NCI-H146 (cell line): ENCODE data around the gene L1TD1.
"Not testable (repeated sequence)": the region's sequence is repeated elsewhere in the genome, so short reads cannot be mapped to it uniquely, and the experiment has no call there.

Source experiments
- DNase-seq: peaks from one replicate; lab custom pipeline; 2025; lab: John Stamatoyannopoulos, UW

Gene L1TD1

DNA sequence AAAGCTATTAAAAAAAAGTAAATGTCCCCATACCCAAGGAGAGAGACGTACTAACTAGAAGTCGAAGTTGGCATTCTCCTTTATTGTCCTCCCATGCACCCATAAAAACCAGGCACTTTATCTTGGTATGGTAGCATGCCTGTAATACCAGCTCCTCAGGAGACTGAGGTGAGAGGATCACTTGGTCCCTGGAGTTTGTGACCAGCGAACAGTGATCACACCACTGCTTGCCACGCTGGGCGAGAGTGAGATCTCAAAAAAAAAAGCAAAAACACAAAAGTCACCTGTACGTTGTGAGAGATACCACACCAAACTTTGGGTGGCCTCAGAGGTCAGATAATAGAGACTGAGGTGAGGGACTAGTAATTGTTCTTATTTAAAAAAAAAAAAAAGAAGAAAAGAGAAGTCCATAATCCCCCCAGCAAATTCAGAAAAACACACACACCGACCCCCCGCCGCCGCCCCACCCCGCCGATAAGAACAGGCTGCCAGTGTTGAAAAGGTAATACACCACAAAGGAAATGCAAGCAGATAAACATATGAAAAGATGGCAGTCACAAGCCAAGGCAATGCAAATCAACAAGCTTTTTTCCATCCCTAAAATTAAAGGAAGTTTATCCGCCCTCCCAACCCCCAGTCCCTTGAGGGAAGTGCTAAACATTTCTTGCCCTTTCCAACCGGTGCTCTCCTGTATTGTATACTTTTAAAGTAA lies 3.6 kb downstream of the L1TD1 start:
- no peak for DNase-seq

- no peak for DNase-seq
Observed at GRCh38 chr1:62198781-62199125, 4.1 kb downstream of the L1TD1 start.

- DNase-seq = no peak
Observed at GRCh38 chr1:62207187-62207586, 12.5 kb downstream of the L1TD1 start.

- DNase-seq = no peak
Observed at GRCh38 chr1:62208087-62208486, 13.4 kb downstream of the L1TD1 start.

DNA sequence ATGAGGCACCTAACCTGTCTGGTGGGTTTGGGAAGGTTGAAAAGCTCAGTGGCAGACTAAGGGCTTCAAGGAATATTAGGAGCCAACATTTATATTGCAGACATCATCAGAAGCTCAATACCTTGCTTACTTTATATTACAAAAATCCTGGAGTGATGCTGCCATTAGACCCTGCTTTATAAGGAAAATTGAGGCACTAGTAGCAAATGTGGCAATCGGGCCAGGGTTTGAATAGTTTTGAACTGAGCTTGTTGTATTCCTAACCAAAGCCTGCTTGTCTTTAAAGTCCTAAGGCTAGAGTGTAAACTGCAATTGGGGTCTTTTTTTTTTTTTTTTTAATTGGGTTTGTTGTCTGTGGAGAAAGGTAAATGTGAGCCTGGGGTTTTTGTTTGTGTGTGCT lies 14.3 kb downstream of the L1TD1 start:
- no peak for DNase-seq

DNA sequence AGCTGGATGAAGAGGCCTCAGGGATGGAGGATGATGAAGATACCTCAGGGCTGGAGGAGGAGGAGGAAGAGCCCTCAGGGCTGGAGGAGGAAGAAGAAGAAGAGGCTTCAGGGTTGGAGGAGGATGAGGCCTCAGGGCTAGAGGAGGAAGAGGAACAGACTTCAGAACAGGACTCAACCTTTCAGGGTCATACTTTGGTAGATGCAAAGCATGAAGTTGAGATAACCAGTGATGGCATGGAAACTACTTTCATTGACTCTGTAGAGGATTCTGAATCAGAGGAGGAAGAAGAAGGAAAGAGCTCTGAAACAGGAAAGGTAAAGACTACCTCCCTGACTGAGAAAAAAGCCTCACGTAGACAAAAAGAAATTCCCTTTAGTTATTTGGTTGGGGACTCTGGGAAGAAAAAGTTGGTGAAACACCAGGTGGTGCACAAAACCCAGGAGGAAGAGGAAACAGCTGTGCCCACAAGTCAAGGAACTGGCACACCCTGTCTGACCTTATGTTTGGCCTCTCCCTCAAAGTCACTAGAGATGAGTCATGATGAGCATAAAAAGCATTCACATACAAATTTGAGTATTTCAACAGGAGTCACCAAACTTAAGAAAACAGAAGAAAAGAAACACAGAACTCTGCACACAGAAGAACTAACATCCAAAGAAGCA lies 15.4 kb downstream of the L1TD1 start:
- DNase-seq = no peak

DNA sequence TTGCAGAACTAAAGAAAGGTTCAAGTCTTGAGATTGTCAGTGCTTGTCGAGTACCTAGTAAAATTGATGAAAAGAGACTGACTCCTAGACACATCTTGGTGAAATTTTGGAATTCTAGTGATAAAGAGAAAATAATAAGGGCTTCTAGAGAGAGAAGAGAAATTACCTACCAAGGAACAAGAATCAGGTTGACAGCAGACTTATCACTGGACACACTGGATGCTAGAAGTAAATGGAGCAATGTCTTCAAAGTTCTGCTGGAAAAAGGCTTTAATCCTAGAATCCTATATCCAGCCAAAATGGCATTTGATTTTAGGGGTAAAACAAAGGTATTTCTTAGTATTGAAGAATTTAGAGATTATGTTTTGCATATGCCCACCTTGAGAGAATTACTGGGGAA lies 16.3 kb downstream of the L1TD1 start:
- DNase-seq = no peak

DNA sequence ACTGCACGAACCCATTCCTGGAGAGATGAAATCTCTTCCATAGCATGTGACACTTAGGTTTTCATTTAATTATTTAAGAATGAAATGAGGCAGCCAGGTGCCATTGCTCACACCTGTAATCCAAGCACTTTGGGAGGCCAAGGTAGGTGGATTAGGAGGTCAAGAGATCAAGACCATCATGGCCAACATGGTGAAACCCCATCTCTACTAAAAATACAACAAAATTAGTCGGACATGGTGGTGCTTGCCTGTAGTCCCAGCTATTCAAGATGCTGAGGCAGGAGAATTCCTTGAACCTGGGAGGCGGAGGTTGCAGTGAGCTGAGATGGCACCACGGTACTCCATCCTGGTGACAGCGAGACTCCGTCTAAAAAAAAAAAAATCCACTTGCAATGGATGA lies 17.8 kb downstream of the L1TD1 start:
- DNase-seq = no peak

- DNase-seq = no peak
Observed at GRCh38 chr1:62213075-62213914, 18.6 kb downstream of the L1TD1 start.

DNA sequence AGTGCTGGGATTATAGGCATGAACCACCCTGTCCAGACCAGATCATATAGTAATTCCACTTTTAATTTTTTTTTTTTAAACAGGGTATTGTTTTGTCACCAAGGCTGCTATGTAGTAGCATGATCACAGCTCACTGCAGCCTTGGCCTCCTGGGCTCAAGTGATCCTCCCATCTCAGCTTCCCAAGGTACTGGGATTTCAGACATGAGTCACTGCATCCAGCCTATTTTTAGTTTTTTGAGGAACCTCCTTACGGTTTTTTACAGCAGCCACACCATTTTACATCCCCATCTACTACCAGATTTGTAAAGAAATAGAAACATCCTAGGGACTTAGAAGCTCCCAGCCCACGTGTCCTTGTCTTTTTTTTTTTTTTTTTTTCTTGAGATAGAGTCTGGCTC lies 24.0 kb downstream of the L1TD1 start:
- DNase-seq = no peak

DNA sequence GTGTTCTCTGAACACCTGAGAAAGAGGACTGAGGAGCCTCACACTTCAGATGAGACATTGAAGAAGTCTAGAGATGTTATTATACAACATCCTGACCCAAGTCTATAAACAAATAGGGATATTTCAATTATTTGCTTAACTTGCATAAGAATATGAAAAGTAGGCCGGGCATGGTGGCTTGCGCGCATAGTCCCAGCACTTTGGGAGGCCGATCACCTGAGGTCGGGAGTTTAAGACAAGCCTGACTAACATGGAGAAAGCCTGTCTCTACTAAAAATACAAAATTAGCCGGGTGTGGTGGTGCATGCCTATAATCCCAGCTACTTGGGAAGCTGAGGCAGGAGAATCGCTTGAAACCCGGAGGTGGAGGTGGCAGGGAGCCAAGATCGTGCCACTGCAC lies 25.8 kb downstream of the L1TD1 start:
- DNase-seq = not testable (repeated sequence)

- no peak for DNase-seq
Observed at GRCh38 chr1:62221171-62221570, 26.5 kb downstream of the L1TD1 start.

DNA sequence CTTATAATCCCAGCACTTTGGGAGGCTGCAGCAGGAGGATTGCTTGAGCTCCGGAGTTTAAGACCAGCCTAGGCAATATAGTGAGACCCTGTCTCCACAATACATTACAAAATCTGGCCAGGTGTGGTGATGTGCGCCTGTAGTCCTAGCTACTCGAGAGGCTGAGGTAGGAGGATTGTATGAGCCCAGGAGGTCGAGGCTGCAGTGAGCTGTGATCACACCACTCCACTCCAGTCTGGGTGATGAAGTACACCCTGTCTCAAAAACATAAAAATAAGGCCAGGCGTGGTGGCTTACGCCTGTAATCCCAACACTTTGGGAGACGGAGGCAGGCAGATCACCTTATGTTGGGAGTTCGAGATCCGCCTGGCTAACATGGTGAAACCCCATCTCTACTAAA lies 27.7 kb downstream of the L1TD1 start:
- no peak for DNase-seq

- no peak for DNase-seq
Observed at GRCh38 chr1:62224182-62224581, 29.5 kb downstream of the L1TD1 start.

DNA sequence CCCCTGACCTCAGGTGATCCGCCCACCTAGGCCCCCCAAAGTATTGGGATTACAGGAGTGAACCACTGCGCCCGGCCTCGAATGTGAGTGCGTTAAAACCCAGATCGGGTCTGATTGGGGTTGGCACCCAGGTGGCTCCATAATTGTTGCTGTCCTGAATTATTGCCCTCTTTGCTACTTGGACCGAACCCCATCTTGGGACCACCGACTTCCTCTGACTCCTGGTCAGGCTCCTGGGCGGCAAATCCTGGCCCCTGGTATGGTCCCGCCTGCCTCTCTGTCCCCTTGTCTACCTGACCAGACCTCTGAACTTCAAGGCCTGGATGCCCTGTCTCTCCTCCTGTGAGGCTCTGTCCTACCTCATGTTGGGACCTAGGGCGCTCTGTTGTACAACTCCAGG lies 32.8 kb downstream of the L1TD1 start:
- DNase-seq = no peak

GRCh38 chr1:62228136-62228882 lies 33.7 kb downstream of the L1TD1 start:
- no peak for DNase-seq

DNA sequence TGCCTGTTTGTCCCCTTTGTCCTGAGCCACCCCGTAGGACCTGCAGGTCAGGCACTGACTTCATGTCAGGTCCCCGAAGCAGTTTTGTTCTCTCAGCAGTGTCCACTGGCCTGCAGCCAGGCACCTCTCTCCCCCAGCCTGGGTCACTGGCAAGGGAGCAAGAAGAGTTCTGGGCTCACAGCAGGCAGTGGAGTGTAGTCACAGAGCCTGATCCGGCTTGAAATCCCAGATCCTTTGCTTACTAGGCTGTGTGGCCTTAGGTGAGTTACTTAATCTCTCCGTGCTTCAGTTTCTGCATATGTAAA lies 34.2 kb downstream of the L1TD1 start:
- DNase-seq = no peak

DNA sequence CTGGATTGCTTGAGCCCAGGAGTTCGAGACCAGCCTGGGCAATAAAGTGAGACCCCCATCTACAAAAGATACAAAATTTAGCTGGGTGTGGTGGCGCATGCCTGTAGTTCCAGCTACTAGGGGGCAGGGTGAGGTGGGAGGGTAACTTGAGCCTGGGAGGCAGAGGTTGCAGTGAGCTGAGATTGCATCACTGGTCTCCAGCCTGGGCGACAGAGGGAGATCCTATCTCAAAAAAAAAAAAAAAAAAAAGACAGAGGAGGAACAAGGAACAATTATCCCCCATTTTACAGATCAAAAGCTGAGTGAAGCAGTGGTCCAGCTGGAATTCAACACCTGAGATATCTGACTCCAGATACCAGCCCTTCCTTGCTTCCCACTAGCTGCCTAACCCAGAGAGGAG lies 34.8 kb downstream of the L1TD1 start:
- no peak for DNase-seq

GRCh38 chr1:62229932-62230331 lies 35.3 kb downstream of the L1TD1 start:
- no peak for DNase-seq

DNA sequence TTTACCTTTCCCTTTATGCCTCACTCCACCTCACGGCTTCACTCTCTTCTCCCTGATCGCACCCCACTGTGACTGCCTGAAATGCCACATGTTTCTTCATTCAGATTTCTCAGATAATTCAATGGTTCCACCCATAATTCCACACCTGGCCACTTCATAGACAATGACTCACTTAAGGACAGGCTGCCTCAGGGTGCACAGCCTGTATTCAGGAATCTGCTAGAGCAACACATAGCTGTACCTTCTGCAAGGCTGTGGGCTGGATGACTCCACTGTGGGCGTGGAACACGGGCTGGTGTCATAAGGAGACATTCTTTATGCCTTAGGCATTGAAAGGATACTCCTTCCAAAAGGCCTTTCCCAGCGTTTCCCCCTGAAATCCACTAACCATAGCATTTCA lies 36.1 kb downstream of the L1TD1 start:
- DNase-seq = peak; percentile 75

- DNase-seq = no peak
Observed at GRCh38 chr1:62232871-62233278, 38.2 kb downstream of the L1TD1 start.

DNA sequence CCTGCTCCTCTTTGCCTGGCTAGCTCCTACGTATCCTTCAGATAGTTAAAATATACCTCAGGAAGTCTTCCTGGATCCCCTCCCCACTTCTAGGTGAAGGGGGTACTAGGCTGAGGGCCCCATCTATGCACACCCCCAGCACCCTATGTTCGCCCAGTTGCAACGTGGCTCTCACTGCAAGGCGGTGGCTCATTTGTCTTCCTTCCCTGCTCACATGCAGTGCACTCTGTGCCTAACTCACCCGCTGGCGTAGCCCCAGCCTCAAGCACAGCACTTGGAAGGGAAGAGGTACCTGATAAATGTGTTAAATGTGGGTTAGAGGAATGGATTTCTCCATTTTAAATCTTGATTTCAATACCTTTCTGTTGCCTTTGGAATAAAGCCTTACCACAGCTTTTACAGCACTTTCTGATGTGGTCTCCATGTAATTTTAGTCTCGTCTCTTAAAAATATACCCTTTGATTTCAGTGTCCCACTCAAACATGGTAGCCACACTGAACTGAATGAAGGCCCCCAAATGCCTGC lies 39.3 kb downstream of the L1TD1 start:
- DNase-seq = no peak
